Pancreas (tissue), 10 donors: ENCODE measurements around the gene SUSD4. TPM values are rescaled to one million over a fixed set of nuclear protein-coding genes. Genes with fewer than 3 reads are reported as not detected.
"Not testable (repeated sequence)": the region's sequence is repeated elsewhere in the genome, so short reads cannot be mapped to it uniquely, and the experiment has no call there.

Experiments
- ATAC-seq, 4 donors: fragments of 200-7000 bp; cut with Tn5 transposase; one replicate each; pipeline versions ENCODE4 v1.8.0 to v1.9.1; 2020; ENCODE audit warnings: mild to moderate bottlenecking in 4 of 4, moderate library complexity in 4 of 4
- DNase-seq, 6 donors: peaks; one replicate each; pipeline ENCODE4 v3.0.0-alpha.2; 2020
- FAIRE-seq: peaks from 2 replicates; lab custom pipeline; 2012; peaks lifted over from hg19 to GRCh38; lab: Jason Lieb, UNC
- H3K27ac ChIP-seq, 4 donors: fragments of 200-600 bp; sonication (generic); 1 replicate in 3 of 4; 2 replicates in 1 of 4; pipeline versions ENCODE4 v1.5.0 to v1.8.0; 2020
- H3K27me3 ChIP-seq, 4 donors: fragments of 200-600 bp; one replicate each; pipeline ENCODE4 v1.8.0; 2021
- H3K36me3 ChIP-seq, 3 donors: fragments of 200-600 bp; sonication (generic) in 1 of 3; one replicate each; pipeline versions ENCODE4 v1.5.0 to v1.8.0; 2020 to 2021
- H3K4me1 ChIP-seq, 3 donors: fragments of 200-600 bp; one replicate each; pipeline ENCODE4 v1.8.0; 2021
- H3K4me3 ChIP-seq, 4 donors: fragments of 200-600 bp; sonication (generic) in 2 of 4; one replicate each; pipeline versions ENCODE4 v1.5.0 to v1.8.0; 2020 to 2021
- H3K9me3 ChIP-seq, 4 donors: fragments of 200-600 bp; one replicate each; pipeline ENCODE4 v1.8.0; 2021
- CTCF ChIP-seq, 4 donors: fragments of 200-600 bp; sonication (generic) in 3 of 4; IDR thresholded peaks; one replicate each; pipeline versions ENCODE4 v1.5.0 to v1.8.0; 2021; ENCODE audit warnings: antibody characterized with exemption in 4 of 4
- WGBS, 2 donors: extraction: QIAGEN DNeasy Blood & Tissue Kit; methylation state at CpG; one replicate each; pipeline ENCODE4 v1.1.7; 2013; 5-methylcytosine and 5-hydroxymethylcytosine counted together
- intact Hi-C, 3 donors: fragments of 100-400 bp; cut with DNase I; formaldehyde crosslinking; loops; one replicate each; pipeline versions ENCODE4 v1.11.1 to v1.14.2; 2022
- polyA plus RNA-seq, 2 donors: library from polyadenylated mRNA; stranded (reverse); fragments of 200-250 nt; gene quantifications; one replicate each; pipeline ENCODE4 v1.2.3, GENCODE V29; 2013
- total RNA-seq, 6 donors: library from RNA; stranded (reverse); fragmentation: NEBNext Ultra II Directional in 4 of 6; extraction: Animal tissue kit (Norgen Biotek cat#: 25700) in 4 of 6; gene quantifications; one replicate each; pipeline versions ENCODE4 v1.2.1 to v1.2.4, GENCODE V29; 2021 to 2023
- donor health status: healthy with polysubstance abuse.
- donor health status: DM: no; HTN: no; CAD: no; lungs with moderate emphysema.
- donor health status: DM: no; HTN: no; CAD: no.
- donor health status: control.
- donor health status: control.
- donor health status: Bipolar disorder and iron deficiency.
- donor health status: DM: yes; HTN: yes; CAD: no.
- donor health status: DM: no; HTN: no; CAD: no.
- donor health status: DM: no; HTN: no; CAD: no.
- donor health status: DM: yes; HTN: yes; CAD: no.

SUSD4 gene
- total and polyA plus RNA-seq, 8 donors: 4.1 to 34.6 (median 8.8) TPM

- H3K27ac ChIP-seq: no peak overlapping the region
- H3K4me3 ChIP-seq: no peak overlapping the region
- TF ChIP-seq CTCF (IDR thresholded peaks at IDR 0.05): no peak
- DNase-seq (no peak), ATAC-seq (no peak), FAIRE-seq (no peak)
- 56 to 57% methylated on average over 2 of the region's 2 CpGs for WGBS, 2 donors
- intact Hi-C loops: no loop called here
- H3K27me3 ChIP-seq: no peaks in the 10 kb centered on the region
- no peaks in the 10 kb centered on the region for H3K36me3 ChIP-seq
- no peaks in the 10 kb centered on the region for H3K4me1 ChIP-seq
- no peaks in the 10 kb centered on the region for H3K9me3 ChIP-seq
Observed at GRCh38 chr1:223291796-223292195, 72.2 kb downstream of the SUSD4 start.

- Histone ChIP-seq H3K27me3 (no peaks in the 10 kb centered on the region), H3K27ac (no peak overlapping the region), H3K4me3 (no peak overlapping the region), H3K4me1 (no peaks in the 10 kb centered on the region), H3K36me3 (no peaks in the 10 kb centered on the region), H3K9me3 (no peaks in the 10 kb centered on the region)
- TF ChIP-seq CTCF (IDR thresholded peaks at IDR 0.05): no peak
- DNase-seq: no peak
- no peak for FAIRE-seq
- 75 to 79% methylated on average over 3 of the region's 3 CpGs for WGBS, 2 donors
- no peak for ATAC-seq
- intact Hi-C loops: no loop called here
Observed at GRCh38 chr1:223290397-223290796, 73.6 kb downstream of the SUSD4 start.

GRCh38 chr1:223289621-223290020 lies 74.4 kb downstream of the SUSD4 start:
- FAIRE-seq: no peak
- Histone ChIP-seq H3K9me3 (no peaks in the 10 kb centered on the region), H3K4me3 (no peak overlapping the region), H3K27ac (no peak overlapping the region), H3K4me1 (no peaks in the 10 kb centered on the region), H3K36me3 (no peaks in the 10 kb centered on the region), H3K27me3 (no peaks in the 10 kb centered on the region)
- TF ChIP-seq CTCF (IDR thresholded peaks at IDR 0.05): no peak
- intact Hi-C loops: no loop called here
- no peak for ATAC-seq
- 83 to 88% methylated on average over 3 of the region's 3 CpGs for WGBS, 2 donors
- DNase-seq: no peak

GRCh38 chr1:223288826-223289225 lies 75.2 kb downstream of the SUSD4 start:
- 86 to 97% methylated on average over 5 of the region's 5 CpGs for WGBS, 2 donors
- no peaks in the 10 kb centered on the region for H3K27me3 ChIP-seq
- no peak for TF ChIP-seq CTCF (IDR thresholded peaks at IDR 0.05)
- intact Hi-C loops: no loop called here
- no peak overlapping the region for H3K4me3 ChIP-seq
- no peaks in the 10 kb centered on the region for H3K36me3 ChIP-seq
- no peak overlapping the region for H3K27ac ChIP-seq
- DNase-seq (no peak), FAIRE-seq (no peak), ATAC-seq (no peak)
- H3K4me1 ChIP-seq: no peaks in the 10 kb centered on the region
- H3K9me3 ChIP-seq: no peaks in the 10 kb centered on the region

- 93 to 96% methylated on average over 3 of the region's 3 CpGs for WGBS, 2 donors
- no peak overlapping the region for H3K4me3 ChIP-seq
- H3K27me3 ChIP-seq: no peaks in the 10 kb centered on the region
- intact Hi-C loops: no loop called here
- FAIRE-seq (no peak), ATAC-seq (no peak), DNase-seq (no peak)
- no peaks in the 10 kb centered on the region for H3K9me3 ChIP-seq
- H3K4me1 ChIP-seq: no peaks in the 10 kb centered on the region
- no peaks in the 10 kb centered on the region for H3K36me3 ChIP-seq
- H3K27ac ChIP-seq: no peak overlapping the region
- TF ChIP-seq CTCF (IDR thresholded peaks at IDR 0.05): no peak
Observed at GRCh38 chr1:223285452-223285851, 78.5 kb downstream of the SUSD4 start.

GRCh38 chr1:223283697-223284096 lies 80.3 kb downstream of the SUSD4 start:
- H3K27ac ChIP-seq, H3K4me3 ChIP-seq: not testable (repeated sequence)
- 97% methylated on average over 3 of the region's 3 CpGs for WGBS, 2 donors

GRCh38 chr1:223278311-223278710 lies 85.7 kb downstream of the SUSD4 start:
- FAIRE-seq, H3K4me3 ChIP-seq, intact Hi-C loops, H3K36me3 ChIP-seq, H3K4me1 ChIP-seq, DNase-seq, H3K27ac ChIP-seq, H3K9me3 ChIP-seq, H3K27me3 ChIP-seq, ATAC-seq: not testable (repeated sequence)
- 93% methylated on average over 8 of the region's 8 CpGs for WGBS, 2 donors

More at GRCh38 chr1:223283697-223284096, 80.3 kb downstream of the SUSD4 start:
- H3K36me3 ChIP-seq, intact Hi-C loops, H3K4me1 ChIP-seq, H3K9me3 ChIP-seq, DNase-seq, ATAC-seq, H3K27me3 ChIP-seq, FAIRE-seq: not testable (repeated sequence)
